HepG2 (cell line): ENCODE measurements around the gene GPC3. TPM values are rescaled to one million over a fixed set of nuclear protein-coding genes. Genes with fewer than 3 reads are reported as not detected.

Source experiments
- ATAC-seq: fragments of 200-7000 bp; cut with Tn5 transposase; 3 replicates; pipeline ENCODE4 v1.9.1; 2020; ENCODE audit warnings: mild to moderate bottlenecking, moderate library complexity
- BruUV-seq: library from RNA; stranded (reverse); fragments of 400-500 nt; replicated peaks from 2 replicates; lab custom pipeline; 2021; lab: Mats Ljungman, UMichigan
- CTCF ChIA-PET: fragments of 300-600 bp; formaldehyde crosslinking; extraction: SDS; loops from one replicate; lab custom pipeline; 2021; ENCODE audit warnings: low total read pairs, inconsistent platforms, low intra/inter-chr PET ratio; lab: Yijun Ruan, JAX
- POLR2A ChIA-PET: fragments of 350-600 bp; sonication (Branson Sonifier 250); formaldehyde crosslinking; loops from one replicate; lab custom pipeline; 2020; ENCODE audit warnings: antibody characterized with exemption, inconsistent platforms; lab: Yijun Ruan, JAX
- DNase-seq: peaks from one replicate; pipeline ENCODE4 v3.0.0-alpha.2; 2015; ENCODE audit warnings: low spot score
- FAIRE-seq: peaks from 3 replicates; lab custom pipeline; 2011; peaks lifted over from hg19 to GRCh38; lab: Jason Lieb, UNC
- H2AFZ ChIP-seq: one replicate; pipeline ENCODE4 v1.6.1; 2011; ENCODE audit warnings: low read length, inconsistent platforms
- H3K27ac ChIP-seq: fragments of 300-600 bp; 3 replicates; pipeline ENCODE4 v1.8.0; 2011; ENCODE audit warnings: mixed run types, mild to moderate bottlenecking, mixed read lengths, low read length, inconsistent platforms; ENCODE audit not compliant: insufficient read depth; ENCODE audit errors: extremely low read length
- H3K27me3 ChIP-seq, 2 experiments: fragments of 200-600 bp in 1 of 2; 2 replicates in 1 of 2; 3 replicates in 1 of 2; pipeline versions ENCODE4 v1.6.0 to v1.8.0; 2011; ENCODE audit warnings: low read length in 2 of 2, mild to moderate bottlenecking in 2 of 2, moderate library complexity in 2 of 2, inconsistent platforms in 1 of 2; ENCODE audit not compliant: insufficient read depth in 2 of 2, control insufficient read depth in 1 of 2
- H3K36me3 ChIP-seq, 2 experiments: fragments of 200-600 bp in 1 of 2; replicated peaks in 1 of 2; 2 replicates in 1 of 2; 3 replicates in 1 of 2; pipeline versions ENCODE4 v1.5.1 to v1.8.0; 2011; ENCODE audit warnings: low read length in 2 of 2, inconsistent platforms in 1 of 2; ENCODE audit not compliant: insufficient read depth in 2 of 2, control insufficient read depth in 1 of 2
- H3K4me1 ChIP-seq: 2 replicates; pipeline ENCODE4 v1.5.1; 2012; ENCODE audit warnings: low read length, inconsistent platforms; ENCODE audit not compliant: insufficient read depth
- H3K4me2 ChIP-seq: 2 replicates; pipeline ENCODE4 v1.6.0; 2011; ENCODE audit warnings: low read depth, low read length, inconsistent platforms
- H3K4me3 ChIP-seq, 3 experiments: fragments of 200-600 bp in 1 of 3; sonication (generic), shearing (Covaris generic) in 1 of 3; replicated peaks in 1 of 3; 2 replicates each; pipeline ENCODE4 v1.5.1; 2011 to 2016; ENCODE audit warnings: low read length in 3 of 3, inconsistent platforms in 2 of 3, low read depth in 2 of 3, mild to moderate bottlenecking in 2 of 3, control low read depth in 1 of 3, mixed read lengths in 1 of 3; ENCODE audit not compliant: insufficient read depth in 1 of 3
- H3K79me2 ChIP-seq: one replicate; pipeline ENCODE4 v1.6.1; 2011; ENCODE audit warnings: low read length, inconsistent platforms; ENCODE audit not compliant: insufficient read depth
- H3K9ac ChIP-seq: 2 replicates; pipeline ENCODE4 v1.6.0; 2011; ENCODE audit warnings: mild to moderate bottlenecking, low read depth, low read length, inconsistent platforms; ENCODE audit not compliant: insufficient read depth
- H3K9me3 ChIP-seq: 2 replicates; pipeline ENCODE4 v1.5.1; 2012; ENCODE audit warnings: mild to moderate bottlenecking, low read length
- H4K20me1 ChIP-seq: 2 replicates; pipeline ENCODE4 v1.6.0; 2011; ENCODE audit warnings: inconsistent platforms, mild to moderate bottlenecking, low read length, moderate library complexity; ENCODE audit not compliant: insufficient read depth
- CTCF ChIP-seq: sonication (generic); formaldehyde crosslinking; IDR thresholded peaks from 2 replicates; pipeline ENCODE4 v1.5.0; 2020; ENCODE audit warnings: mild to moderate bottlenecking, missing genetic modification reagents, moderate library complexity
- FOXO1 ChIP-seq: sonication (generic); formaldehyde crosslinking; IDR thresholded peaks from 2 replicates; pipeline ENCODE4 v1.4.0; 2020; ENCODE audit warnings: missing genetic modification reagents
- MTA1 ChIP-seq: sonication (generic); formaldehyde crosslinking; IDR thresholded peaks from 2 replicates; pipeline ENCODE4 v1.4.0; 2020; ENCODE audit warnings: missing genetic modification reagents, mild to moderate bottlenecking, borderline replicate concordance
- POLR2A ChIP-seq, 2 experiments: IDR thresholded peaks; 2 replicates each; pipeline ENCODE4 v1.6.1; 2011; ENCODE audit warnings: low read depth in 2 of 2, low read length in 2 of 2, mild to moderate bottlenecking in 1 of 2, moderate library complexity in 1 of 2; ENCODE audit not compliant: insufficient read depth in 1 of 2
- RBM22 ChIP-seq: fragments of 200-400 bp; formaldehyde crosslinking; optimal IDR thresholded peaks from 2 replicates; pipeline ENCODE3; 2017; ENCODE audit warnings: mild to moderate bottlenecking, low read length, moderate library complexity
- ZNF414 ChIP-seq: sonication (generic); formaldehyde crosslinking; IDR thresholded peaks from 2 replicates; pipeline ENCODE4 v1.5.0; 2020; ENCODE audit warnings: missing genetic modification reagents
- ZSCAN9 ChIP-seq: IDR thresholded peaks from 2 replicates; pipeline ENCODE4 v1.6.1; 2016; ENCODE audit warnings: borderline replicate concordance
- WGBS: methylation state at CpG from one replicate; pipeline ENCODE4 v1.1.6; 2017; ENCODE audit warnings: low lambda C conversion rate; 5-methylcytosine and 5-hydroxymethylcytosine counted together
- in situ Hi-C: cut with HindIII; loops from 2 replicates; pipeline ENCODE4 v1.10.0; 2017; ENCODE audit warnings: low pct_unique_long_range_greater_than_20kb; ENCODE audit not compliant: extremely low pct_ligation_motif_present
- intact Hi-C: fragments of 100-400 bp; cut with micrococcal nuclease; formaldehyde crosslinking; loops from one replicate; pipeline ENCODE4 v1.10.0; 2022; ENCODE audit not compliant: unreplicated experiment
- polyA plus RNA-seq, 8 experiments: library from polyadenylated mRNA; depleted of rRNA in 3 of 8; stranded (reverse) in 7 of 8; unstranded in 1 of 8; fragments of >200 nt; fragmentation: Illumina TruSeq in 4 of 8; extraction: Trizol in 4 of 8; gene quantifications; 2 replicates each; pipeline versions ENCODE4 v1.2.1 to v1.2.3, GENCODE V29; 2011 to 2016; ENCODE audit warnings: low read depth in 4 of 8, missing spikeins in 1 of 8, mixed read lengths in 1 of 8; ENCODE audit not compliant: insufficient read depth in 1 of 8
- total RNA-seq, 5 experiments: library from RNA; depleted of rRNA; stranded (reverse); fragments of >200 nt; fragmentation: Illumina TruSeq; extraction: Trizol; gene quantifications; 2 replicates each; pipeline ENCODE4 v1.2.3, GENCODE V29; 2016; ENCODE audit warnings: low read depth in 1 of 5

The GPC3 gene
- total and polyA plus RNA-seq, 2 of the 13 experiments (the other 11 are each of a cell fraction or from before 2014, with no cell fraction given), result 1,799 to 3,263 TPM

- TF ChIP-seq ZNF414 (CRISPR knock-in tag), result no peak
- TF ChIP-seq FOXO1 (CRISPR knock-in tag), result no peak
Measured at GRCh38 chrX:133783274-133783673, 202.1 kb downstream of the GPC3 start (continued).

- Histone ChIP-seq H3K36me3 (peaks cover 3 to 24% of the 10 kb centered on the region in 2 experiments; a peak in 3 of 5 replicates), H3K4me3 (no peak overlapping the region), H3K79me2 (peaks cover 57% of the 10 kb centered on the region), H2AFZ (no peak overlapping the region), H3K9ac (no peak overlapping the region), H3K27ac (no peak overlapping the region), H4K20me1 (peaks cover 67% of the 10 kb centered on the region), H3K27me3 (no peaks in the 10 kb centered on the region), H3K9me3 (no peaks in the 10 kb centered on the region), H3K4me2 (no peak overlapping the region), H3K4me1 (peaks cover 47% of the 10 kb centered on the region)
- intact Hi-C loops, result no loop called here
- no CpG with 5 or more reads among the region's 1 CpG for WGBS
- no peak for DNase-seq
- TF ChIP-seq RBM22, result peak; percentile 49
- no peak for TF ChIP-seq ZSCAN9 (CRISPR knock-in tag)
- POLR2A ChIA-PET, result no interaction called here
- ATAC-seq, result peak; percentile 16
- CTCF ChIA-PET, result no interaction called here
- in situ Hi-C loops, result no loop called here
- FAIRE-seq, result no peak
- BruUV-seq, result no TSS peak
Measured at GRCh38 chrX:133781174-133781573, 204.2 kb downstream of the GPC3 start.

- no peak for TF ChIP-seq MTA1 (CRISPR knock-in tag)
- peak; percentile 34; the same call in 1 of the 2 replicates for TF ChIP-seq CTCF (CRISPR knock-in tag)
- TF ChIP-seq POLR2A (IDR thresholded peaks at IDR 0.05; ENCODE audit: insufficient read depth in 1 of 2, low read depth in 2 of 2, low read length in 2 of 2), result 0 out of 4 replicates have a peak, but pooled peaks of 1 of the 2 experiments have one; percentile 15
- Histone ChIP-seq H3K36me3 (peaks cover 0 to 14% of the 10 kb centered on the region in 2 experiments; a peak in 2 of 5 replicates), H3K4me2 (no peak overlapping the region), H4K20me1 (peaks cover 71% of the 10 kb centered on the region), H3K9me3 (no peaks in the 10 kb centered on the region), H3K79me2 (peaks cover 32% of the 10 kb centered on the region), H3K27ac (no peak overlapping the region), H3K4me3 (no peak overlapping the region), H3K4me1 (no peaks in the 10 kb centered on the region), H2AFZ (no peak overlapping the region), H3K27me3 (no peaks in the 10 kb centered on the region), H3K9ac (no peak overlapping the region)
- no peak for FAIRE-seq
- in situ Hi-C loops, result no loop called here
- intact Hi-C loops, result no loop called here
- ChIA-PET POLR2A (no interaction called here), CTCF (no interaction called here)
- 92% methylated on average over 7 of the region's 7 CpGs for WGBS
- BruUV-seq, result no TSS peak
- DNase-seq, result no peak
- peak; percentile 21; the same call in 2 of the 3 replicates for ATAC-seq
Measured at GRCh38 chrX:133776072-133776471, 209.3 kb downstream of the GPC3 start.
